Spleen (tissue), 11 donors: ENCODE measurements around the gene TMCC1. TPM values are rescaled to one million over a fixed set of nuclear protein-coding genes. Genes with fewer than 3 reads are reported as not detected.

Experiments used
- DNase-seq: peaks from one replicate; pipeline ENCODE4 v3.0.0-alpha.2; 2020
- H3K27ac ChIP-seq, 8 donors: fragments of 200-600 bp; sonication (generic) in 7 of 8; 1 replicate in 4 of 8; 2 replicates in 4 of 8; pipeline versions ENCODE4 v1.5.0 to v1.8.0; 2016 to 2021; ENCODE audit warnings: inconsistent platforms in 4 of 8, mild to moderate bottlenecking in 4 of 8, moderate library complexity in 1 of 8
- H3K27me3 ChIP-seq, 7 donors: fragments of 200-600 bp; sonication (generic) in 6 of 7; replicated peaks in 1 of 7; 1 replicate in 4 of 7; 2 replicates in 3 of 7; pipeline versions ENCODE4 v1.5.0 to v1.8.0; 2016 to 2021; ENCODE audit warnings: inconsistent platforms in 3 of 7, mild to moderate bottlenecking in 1 of 7
- H3K36me3 ChIP-seq, 6 donors: fragments of 200-600 bp; sonication (generic) in 5 of 6; 1 replicate in 4 of 6; 2 replicates in 2 of 6; pipeline versions ENCODE4 v1.5.0 to v1.8.0; 2016 to 2021; ENCODE audit warnings: inconsistent platforms in 2 of 6
- H3K4me1 ChIP-seq, 6 donors: fragments of 200-600 bp; sonication (generic) in 5 of 6; 1 replicate in 3 of 6; 2 replicates in 3 of 6; pipeline versions ENCODE4 v1.5.0 to v1.8.0; 2016 to 2021; ENCODE audit warnings: inconsistent platforms in 3 of 6
- H3K4me3 ChIP-seq, 8 donors: fragments of 200-600 bp; sonication (generic) in 7 of 8; 1 replicate in 4 of 8; 2 replicates in 4 of 8; pipeline versions ENCODE4 v1.5.0 to v1.8.0; 2016 to 2021; ENCODE audit warnings: inconsistent platforms in 4 of 8, mild to moderate bottlenecking in 4 of 8, moderate library complexity in 2 of 8
- H3K9me3 ChIP-seq, 8 donors: fragments of 200-600 bp; sonication (generic) in 7 of 8; 1 replicate in 4 of 8; 2 replicates in 4 of 8; pipeline versions ENCODE4 v1.5.0 to v1.8.0; 2016 to 2021; ENCODE audit warnings: inconsistent platforms in 4 of 8
- CTCF ChIP-seq, 11 experiments: fragments of 200-600 bp in 7 of 11; fragments of 450-650 bp in 4 of 11; sonication (generic) in 4 of 11; IDR thresholded peaks in 8 of 11; conservative IDR thresholded peaks in 3 of 11; 1 replicate in 7 of 11; 2 replicates in 4 of 11; pipeline versions ENCODE4 v1.4.0 to v1.8.0; 2016 to 2021; ENCODE audit warnings: antibody characterized with exemption in 11 of 11, inconsistent platforms in 4 of 11, mild to moderate bottlenecking in 1 of 11
- POLR2A ChIP-seq, 3 donors: fragments of 450-650 bp; IDR thresholded peaks; one replicate each; pipeline ENCODE4 v1.5.1; 2017; ENCODE audit warnings: antibody characterized with exemption in 3 of 3, mild to moderate bottlenecking in 1 of 3
- POLR2AphosphoS5 ChIP-seq, 3 donors: sonication (generic); formaldehyde crosslinking; IDR thresholded peaks; one replicate each; pipeline ENCODE4 v1.5.1; 2017; ENCODE audit warnings: antibody characterized with exemption in 3 of 3
- WGBS, 5 donors: extraction: QIAGEN DNeasy Blood & Tissue Kit in 3 of 5; methylation state at CpG; one replicate each; pipeline versions ENCODE4 v1.1.5 to v1.1.7; 2013 to 2018; 5-methylcytosine and 5-hydroxymethylcytosine counted together
- intact Hi-C: fragments of 100-400 bp; cut with DNase I; formaldehyde crosslinking; loops from one replicate; pipeline ENCODE4 v1.15.0; 2023; ENCODE audit warnings: low total_unique reads
- polyA plus RNA-seq, 3 donors: library from polyadenylated mRNA; stranded (reverse); fragments of 200-250 nt; gene quantifications; one replicate each; pipeline ENCODE4 v1.2.1, GENCODE V29; 2013
- total RNA-seq, 7 donors: library from RNA; depleted of rRNA in 3 of 7; stranded (reverse); fragments of >200 nt in 3 of 7; fragmentation: NEBNext Ultra II Directional in 4 of 7; extraction: Animal tissue kit (Norgen Biotek cat#: 25700) in 4 of 7; gene quantifications; one replicate each; pipeline versions ENCODE4 v1.1.0 to v1.2.1, GENCODE V29; 2016 to 2021
- donor health status: healthy with polysubstance abuse.
- donor health status: DM: no; HTN: no; CAD: no; lungs with moderate emphysema.
- donor health status: DM: no; HTN: no; CAD: no.
- donor health status: Bipolar disorder and iron deficiency.
- donor health status: healthy.
- donor health status: DM: no; HTN: no; CAD: no.
- donor health status: DM: yes; HTN: yes; CAD: no.

Gene TMCC1
- total and polyA plus RNA-seq, 10 donors, result 4.5 to 45.5 (median 32.5) TPM

GRCh38 chr3:129623447-129624118 is 269.9 kb downstream of the TMCC1 start:
- Histone ChIP-seq H3K4me3 (no peak overlapping the region), H3K27me3 (peaks cover 0 to 11% (median 0%) of the 10 kb centered on the region in 7 donors), H3K4me1 (peaks cover 61 to 100% (median 88%) of the 10 kb centered on the region in 6 donors), H3K27ac (peak overlapping the region; percentile 21 to 96 (median 90)), H3K9me3 (no peaks in the 10 kb centered on the region), H3K36me3 (no peaks in the 10 kb centered on the region)
- intact Hi-C loops, result no loop called here
- WGBS, 5 donors, result 48 to 79% (median 68%) methylated on average over 11 to 17 of the region's 17 CpGs
- DNase-seq, result peak; percentile 85
- TF ChIP-seq POLR2A (IDR thresholded peaks at IDR 0.05), result no peak
- TF ChIP-seq CTCF (IDR thresholded peaks at IDR 0.05 in 8 of 11, conservative IDR thresholded peaks at IDR 0.05 in 3 of 11), result no peak
- peak; percentile 72 to 85 (median 81) for TF ChIP-seq POLR2AphosphoS5 (IDR thresholded peaks at IDR 0.05)

GRCh38 chr3:129622933-129623332 is 270.6 kb downstream of the TMCC1 start:
- Histone ChIP-seq H3K4me3 (no peak overlapping the region), H3K36me3 (no peaks in the 10 kb centered on the region), H3K9me3 (no peaks in the 10 kb centered on the region), H3K27me3 (peaks cover 0 to 12% (median 0%) of the 10 kb centered on the region in 7 donors), H3K27ac (peak overlapping the region; percentile 21 to 96 (median 90)), H3K4me1 (peaks cover 64 to 100% (median 89%) of the 10 kb centered on the region in 6 donors)
- no peak for DNase-seq
- no peak for TF ChIP-seq POLR2AphosphoS5 (IDR thresholded peaks at IDR 0.05)
- TF ChIP-seq POLR2A (IDR thresholded peaks at IDR 0.05), result no peak
- no peak for TF ChIP-seq CTCF (IDR thresholded peaks at IDR 0.05 in 8 of 11, conservative IDR thresholded peaks at IDR 0.05 in 3 of 11)
- intact Hi-C loops, result no loop called here
- 79 to 93% (median 82%) methylated on average over 7 to 10 of the region's 10 CpGs for WGBS, 5 donors

GRCh38 chr3:129622226-129622874 is 271.2 kb downstream of the TMCC1 start:
- no peaks in the 10 kb centered on the region for H3K36me3 ChIP-seq
- 68 to 78% (median 70%) methylated on average over 11 to 12 of the region's 12 CpGs for WGBS, 5 donors
- intact Hi-C loops, result no loop called here
- peaks cover 0 to 12% (median 0%) of the 10 kb centered on the region in 7 donors for H3K27me3 ChIP-seq
- peak overlapping the region; percentile 35 to 96 (median 90) for H3K27ac ChIP-seq
- no peaks in the 10 kb centered on the region for H3K9me3 ChIP-seq
- H3K4me3 ChIP-seq, result no peak overlapping the region
- TF ChIP-seq POLR2AphosphoS5 (IDR thresholded peaks at IDR 0.05) (peak in 1 of 3 donors; percentile 18), CTCF (IDR thresholded peaks at IDR 0.05 in 8 of 11, conservative IDR thresholded peaks at IDR 0.05 in 3 of 11) (no peak), POLR2A (IDR thresholded peaks at IDR 0.05) (no peak)
- DNase-seq, result no peak
- peaks cover 58 to 100% (median 87%) of the 10 kb centered on the region in 6 donors for H3K4me1 ChIP-seq

GRCh38 chr3:129621626-129622225 is 271.8 kb downstream of the TMCC1 start:
- no peaks in the 10 kb centered on the region for H3K36me3 ChIP-seq
- peaks cover 55 to 100% (median 84%) of the 10 kb centered on the region in 6 donors for H3K4me1 ChIP-seq
- intact Hi-C loops, result no loop called here
- no peaks in the 10 kb centered on the region for H3K9me3 ChIP-seq
- no peak overlapping the region for H3K4me3 ChIP-seq
- peaks cover 0 to 12% (median 0%) of the 10 kb centered on the region in 7 donors for H3K27me3 ChIP-seq
- TF ChIP-seq POLR2AphosphoS5 (IDR thresholded peaks at IDR 0.05) (no peak), POLR2A (IDR thresholded peaks at IDR 0.05) (no peak), CTCF (IDR thresholded peaks at IDR 0.05 in 8 of 11, conservative IDR thresholded peaks at IDR 0.05 in 3 of 11) (no peak)
- H3K27ac ChIP-seq, result peak overlapping the region; percentile 35 to 96 (median 90)
- WGBS, 5 donors, result 62 to 71% (median 66%) methylated on average over 13 to 14 of the region's 14 CpGs
- peak; percentile 71 for DNase-seq
